A549 (cell line): ENCODE measurements around the gene KLHDC3.

Source experiments
- JUNB ChIP-seq: fragments of >200 bp; sonication (Bioruptor Twin); formaldehyde crosslinking; IDR thresholded peaks from 2 replicates; pipeline ENCODE4 v1.6.1; 2016
- PHF8 ChIP-seq: fragments of 200-600 bp; sonication (generic); IDR thresholded peaks from 2 replicates; pipeline ENCODE4 v1.6.1; 2016; ENCODE audit warnings: low read depth, mild to moderate bottlenecking, antibody characterized with exemption, moderate library complexity, borderline replicate concordance
- POLR2A ChIP-seq: IDR thresholded peaks from 2 replicates; pipeline ENCODE4 v1.6.1; 2012; ENCODE audit warnings: mild to moderate bottlenecking, low read length

- TF ChIP-seq POLR2A (no peak), JUNB (no peak), PHF8 (no peak)
Observed at GRCh38 chr6:42969934-42970333, 44.1 kb upstream of the KLHDC3 start.
